HG03196 (cell line): Measurements from ENCODE around the gene C12orf57.

ENCODE experiments used
- ATAC-seq: cut with Tn5 transposase; IDR thresholded peaks from one replicate; pipeline ENCODE4 v1.9.1; 2021; ENCODE audit not compliant: unreplicated experiment

C12orf57 gene

DNA sequence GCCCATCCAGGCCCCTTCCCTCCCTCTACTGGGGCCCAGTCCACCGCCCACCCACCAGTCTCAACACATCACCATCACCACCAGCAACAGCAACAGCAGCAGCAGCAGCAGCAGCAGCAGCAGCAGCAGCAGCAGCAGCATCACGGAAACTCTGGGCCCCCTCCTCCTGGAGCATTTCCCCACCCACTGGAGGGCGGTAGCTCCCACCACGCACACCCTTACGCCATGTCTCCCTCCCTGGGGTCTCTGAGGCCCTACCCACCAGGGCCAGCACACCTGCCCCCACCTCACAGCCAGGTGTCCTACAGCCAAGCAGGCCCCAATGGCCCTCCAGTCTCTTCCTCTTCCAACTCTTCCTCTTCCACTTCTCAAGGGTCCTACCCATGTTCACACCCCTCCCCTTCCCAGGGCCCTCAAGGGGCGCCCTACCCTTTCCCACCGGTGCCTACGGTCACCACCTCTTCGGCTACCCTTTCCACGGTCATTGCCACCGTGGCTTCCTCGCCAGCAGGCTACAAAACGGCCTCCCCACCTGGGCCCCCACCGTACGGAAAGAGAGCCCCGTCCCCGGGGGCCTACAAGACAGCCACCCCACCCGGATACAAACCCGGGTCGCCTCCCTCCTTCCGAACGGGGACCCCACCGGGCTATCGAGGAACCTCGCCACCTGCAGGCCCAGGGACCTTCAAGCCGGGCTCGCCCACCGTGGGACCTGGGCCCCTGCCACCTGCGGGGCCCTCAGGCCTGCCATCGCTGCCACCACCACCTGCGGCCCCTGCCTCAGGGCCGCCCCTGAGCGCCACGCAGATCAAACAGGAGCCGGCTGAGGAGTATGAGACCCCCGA lies 7.0 kb upstream of the C12orf57 start:
- ATAC-seq = no peak

DNA sequence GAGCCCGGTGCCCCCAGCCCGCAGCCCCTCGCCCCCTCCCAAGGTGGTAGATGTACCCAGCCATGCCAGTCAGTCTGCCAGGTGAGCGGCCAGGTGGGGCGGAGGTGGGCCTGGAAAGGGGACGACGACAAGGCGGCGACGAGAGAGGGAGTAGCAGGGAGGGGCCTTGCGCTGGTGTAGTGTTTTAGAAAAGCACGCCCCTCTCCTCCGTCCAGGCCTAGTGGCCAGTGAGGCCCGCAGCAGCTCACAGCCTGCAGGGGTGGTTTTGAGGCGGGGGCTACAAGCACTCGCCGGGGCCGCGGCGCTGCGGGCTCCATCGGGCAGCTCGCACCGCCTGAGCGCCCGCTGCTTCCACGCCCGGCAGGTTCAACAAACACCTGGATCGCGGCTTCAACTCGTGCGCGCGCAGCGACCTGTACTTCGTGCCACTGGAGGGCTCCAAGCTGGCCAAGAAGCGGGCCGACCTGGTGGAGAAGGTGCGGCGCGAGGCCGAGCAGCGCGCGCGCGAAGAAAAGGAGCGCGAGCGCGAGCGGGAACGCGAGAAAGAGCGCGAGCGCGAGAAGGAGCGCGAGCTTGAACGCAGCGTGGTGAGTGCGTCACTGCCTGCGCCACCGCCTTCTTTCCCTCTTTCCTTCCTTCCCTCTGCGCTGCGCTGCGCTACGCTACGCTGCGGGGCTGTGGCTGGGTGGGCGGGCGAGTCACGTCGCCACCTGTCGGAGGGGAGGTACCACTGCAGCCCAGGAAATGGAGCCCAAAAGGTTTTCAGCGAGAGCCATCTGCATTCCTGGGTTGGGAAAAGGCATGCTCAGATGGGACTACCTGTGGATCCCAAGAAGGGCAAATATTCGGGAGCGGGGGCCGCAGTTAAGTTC lies 6.1 kb upstream of the C12orf57 start:
- ATAC-seq = peak; percentile 69

DNA sequence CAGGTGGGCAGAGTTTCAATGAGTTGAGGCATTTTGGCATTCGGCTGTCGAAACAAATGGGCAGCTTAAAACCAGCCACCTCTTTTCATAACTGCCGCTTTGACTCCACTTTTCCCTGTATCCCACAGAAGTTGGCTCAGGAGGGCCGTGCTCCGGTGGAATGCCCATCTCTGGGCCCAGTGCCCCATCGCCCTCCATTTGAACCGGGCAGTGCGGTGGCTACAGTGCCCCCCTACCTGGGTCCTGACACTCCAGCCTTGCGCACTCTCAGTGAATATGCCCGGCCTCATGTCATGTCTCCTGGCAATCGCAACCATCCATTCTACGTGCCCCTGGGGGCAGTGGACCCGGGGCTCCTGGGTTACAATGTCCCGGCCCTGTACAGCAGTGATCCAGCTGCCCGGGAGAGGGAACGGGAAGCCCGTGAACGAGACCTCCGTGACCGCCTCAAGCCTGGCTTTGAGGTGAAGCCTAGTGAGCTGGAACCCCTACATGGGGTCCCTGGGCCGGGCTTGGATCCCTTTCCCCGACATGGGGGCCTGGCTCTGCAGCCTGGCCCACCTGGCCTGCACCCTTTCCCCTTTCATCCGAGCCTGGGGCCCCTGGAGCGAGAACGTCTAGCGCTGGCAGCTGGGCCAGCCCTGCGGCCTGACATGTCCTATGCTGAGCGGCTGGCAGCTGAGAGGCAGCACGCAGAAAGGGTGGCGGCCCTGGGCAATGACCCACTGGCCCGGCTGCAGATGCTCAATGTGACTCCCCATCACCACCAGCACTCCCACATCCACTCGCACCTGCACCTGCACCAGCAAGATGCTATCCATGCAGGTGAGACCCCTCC lies 5.2 kb upstream of the C12orf57 start:
- ATAC-seq = no peak

DNA sequence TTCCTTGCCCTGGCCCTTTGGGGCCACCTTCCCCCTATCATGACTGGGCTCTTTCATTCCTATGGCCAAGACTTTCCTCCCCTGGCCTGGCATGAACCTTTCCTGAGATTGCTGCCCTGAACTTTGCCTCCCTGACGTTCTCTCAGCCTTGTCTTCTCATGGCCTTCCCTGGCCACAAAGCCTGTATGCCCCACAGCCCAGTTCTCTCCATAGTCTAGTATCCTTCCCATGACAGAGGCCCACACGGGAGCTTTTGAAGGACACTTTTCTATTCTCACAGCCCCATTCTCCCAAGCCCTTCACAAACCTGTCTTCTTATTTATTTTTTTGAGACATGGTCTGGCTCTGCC lies 4.7 kb upstream of the C12orf57 start:
- no peak for ATAC-seq

DNA sequence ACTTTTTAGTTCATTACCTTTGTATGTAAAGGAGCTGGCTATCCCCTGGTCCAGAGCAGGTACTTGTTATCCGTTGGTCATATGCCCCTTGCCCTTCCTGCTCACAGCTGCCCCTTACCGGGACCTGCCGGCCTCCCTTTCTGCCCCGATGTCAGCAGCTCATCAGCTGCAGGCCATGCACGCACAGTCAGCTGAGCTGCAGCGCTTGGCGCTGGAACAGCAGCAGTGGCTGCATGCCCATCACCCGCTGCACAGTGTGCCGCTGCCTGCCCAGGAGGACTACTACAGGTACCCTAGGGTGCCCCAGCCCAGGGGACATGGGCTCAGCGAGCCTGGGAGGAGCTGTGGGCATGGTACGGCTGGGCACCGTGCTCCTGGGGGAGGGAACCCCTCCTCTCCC lies 2.6 kb upstream of the C12orf57 start:
- ATAC-seq = no peak

DNA sequence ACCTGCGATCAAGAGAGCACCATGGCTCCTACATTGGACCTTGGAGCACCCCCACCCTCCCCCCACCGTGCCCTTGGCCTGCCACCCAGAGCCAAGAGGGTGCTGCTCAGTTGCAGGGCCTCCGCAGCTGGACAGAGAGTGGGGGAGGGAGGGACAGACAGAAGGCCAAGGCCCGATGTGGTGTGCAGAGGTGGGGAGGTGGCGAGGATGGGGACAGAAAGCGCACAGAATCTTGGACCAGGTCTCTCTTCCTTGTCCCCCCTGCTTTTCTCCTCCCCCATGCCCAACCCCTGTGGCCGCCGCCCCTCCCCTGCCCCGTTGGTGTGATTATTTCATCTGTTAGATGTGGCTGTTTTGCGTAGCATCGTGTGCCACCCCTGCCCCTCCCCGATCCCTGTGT lies 2.0 kb upstream of the C12orf57 start:
- no peak for ATAC-seq

DNA sequence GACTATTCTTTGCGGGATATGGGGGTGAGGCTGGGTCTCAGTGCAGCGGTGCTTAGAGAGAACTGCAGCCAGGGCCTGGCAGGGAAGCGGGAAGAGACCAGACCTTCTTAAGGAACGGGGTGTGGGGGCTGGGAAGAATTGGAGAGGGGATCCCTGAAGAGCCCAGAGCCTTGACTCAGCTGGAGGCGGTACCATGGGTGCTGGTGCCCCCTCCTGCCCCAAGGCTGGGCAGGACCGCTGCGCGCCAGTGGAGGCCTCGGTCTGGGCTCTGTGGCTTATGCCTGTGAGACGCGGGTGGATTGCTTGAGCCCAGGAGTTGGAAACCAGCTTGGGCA lies 1.5 kb upstream of the C12orf57 start:
- ATAC-seq = no peak

DNA sequence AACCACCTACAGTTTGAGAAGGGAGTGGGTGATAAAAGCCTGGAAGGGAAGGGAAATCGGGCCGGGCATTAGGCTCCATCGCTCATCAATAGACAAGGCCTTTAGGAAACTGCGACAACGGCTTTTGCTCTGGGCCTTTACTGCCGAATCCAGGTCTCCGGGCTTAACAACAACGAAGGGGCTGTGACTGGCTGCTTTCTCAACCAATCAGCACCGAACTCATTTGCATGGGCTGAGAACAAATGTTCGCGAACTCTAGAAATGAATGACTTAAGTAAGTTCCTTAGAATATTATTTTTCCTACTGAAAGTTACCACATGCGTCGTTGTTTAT lies 467 bp upstream of the C12orf57 start:
- ATAC-seq = peak; percentile 26

DNA sequence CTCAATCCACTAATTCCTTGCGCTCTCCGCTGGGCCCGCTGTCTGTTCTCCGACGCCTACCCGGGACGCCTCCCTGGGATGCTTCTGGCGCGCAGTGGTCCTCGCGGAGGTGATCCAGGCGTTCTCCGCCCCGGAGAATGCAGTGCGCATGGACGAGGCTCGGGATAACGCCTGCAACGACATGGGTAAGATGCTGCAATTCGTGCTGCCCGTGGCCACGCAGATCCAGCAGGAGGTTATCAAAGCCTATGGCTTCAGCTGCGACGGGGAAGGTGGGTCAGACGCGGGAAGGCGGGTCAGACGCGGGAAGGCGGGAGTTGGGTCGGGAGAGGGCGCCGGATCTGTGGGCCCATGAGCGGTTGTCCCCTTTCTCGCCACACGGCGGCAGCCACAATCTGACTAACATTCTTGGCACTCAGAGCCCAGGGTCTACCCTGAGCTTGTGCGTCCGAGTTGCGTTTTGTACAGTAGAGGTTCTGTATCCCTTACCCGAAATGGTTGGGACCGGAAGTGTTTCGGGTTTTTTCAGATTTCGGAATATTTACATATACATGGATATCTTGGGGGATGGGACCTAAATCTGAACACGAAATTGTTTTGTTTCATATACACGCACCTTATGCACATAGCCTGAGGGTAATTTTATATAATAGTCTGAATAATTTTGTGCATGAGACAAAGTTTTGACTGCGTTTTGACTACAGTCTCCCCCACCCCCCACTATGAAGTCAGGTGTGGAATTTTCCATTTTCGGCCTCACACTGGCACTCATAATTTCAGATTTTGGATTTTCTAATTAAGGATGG lies 762 bp downstream of the C12orf57 start:
- peak; percentile 44 for ATAC-seq

DNA sequence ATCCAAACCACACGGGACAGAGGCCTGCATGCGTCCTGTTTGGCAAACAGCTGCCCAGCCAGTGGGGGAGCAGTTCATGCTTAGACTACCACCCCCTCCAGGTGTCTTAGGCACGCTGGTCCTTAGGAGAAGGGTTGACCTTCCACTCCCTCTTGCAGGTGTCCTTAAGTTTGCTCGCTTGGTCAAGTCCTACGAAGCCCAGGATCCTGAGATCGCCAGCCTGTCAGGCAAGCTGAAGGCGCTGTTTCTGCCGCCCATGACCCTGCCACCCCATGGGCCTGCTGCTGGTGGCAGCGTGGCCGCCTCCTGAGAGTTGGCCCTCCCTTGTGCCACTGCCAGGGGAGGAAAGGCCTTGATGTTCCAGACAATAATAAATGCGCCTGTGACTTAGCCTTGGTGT lies 1.8 kb downstream of the C12orf57 start:
- no peak for ATAC-seq

DNA sequence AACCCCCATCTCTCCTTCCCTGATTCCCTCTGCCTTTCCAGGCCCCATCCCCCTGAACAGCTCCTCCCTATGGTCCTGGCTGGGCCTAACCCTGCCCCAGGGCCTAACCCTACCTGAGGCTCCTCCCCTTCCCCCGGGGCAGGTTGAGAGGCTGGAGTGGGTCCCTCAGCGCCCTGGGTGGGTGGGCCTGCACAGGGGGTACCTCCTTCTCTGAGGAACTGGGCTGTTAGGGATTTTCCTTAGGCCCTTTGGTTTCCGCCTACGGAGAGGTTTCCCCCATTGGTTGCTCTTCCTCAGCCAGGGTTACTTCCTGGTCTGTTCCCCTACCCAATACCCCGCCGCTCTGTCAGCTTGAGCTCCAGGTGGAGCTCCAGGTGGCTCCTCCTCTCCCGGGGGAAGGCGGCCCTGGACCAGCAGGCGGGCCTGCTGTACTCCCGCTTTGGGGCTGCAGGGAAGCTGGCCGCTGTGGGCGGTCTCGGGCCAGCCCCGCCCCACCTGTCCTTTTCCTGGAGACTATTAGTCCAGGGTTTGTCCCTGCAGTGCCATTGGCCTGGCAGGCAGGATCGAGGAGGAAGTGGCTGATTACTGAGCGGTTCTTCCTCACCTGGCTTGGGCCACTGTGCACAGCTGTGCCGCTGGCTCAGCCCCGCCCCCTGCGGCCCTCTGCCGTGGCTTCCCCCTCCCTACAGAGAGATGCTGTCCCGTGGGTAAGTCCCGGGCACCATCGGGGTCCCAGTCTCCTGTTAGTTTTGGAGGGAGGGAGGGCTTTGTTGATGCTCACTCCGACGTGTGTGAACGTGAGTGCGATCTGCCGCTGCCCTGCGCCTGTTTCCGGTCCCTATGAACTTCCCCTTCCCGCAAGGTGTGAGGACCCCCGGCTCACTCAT lies 2.5 kb downstream of the C12orf57 start:
- ATAC-seq = no peak

DNA sequence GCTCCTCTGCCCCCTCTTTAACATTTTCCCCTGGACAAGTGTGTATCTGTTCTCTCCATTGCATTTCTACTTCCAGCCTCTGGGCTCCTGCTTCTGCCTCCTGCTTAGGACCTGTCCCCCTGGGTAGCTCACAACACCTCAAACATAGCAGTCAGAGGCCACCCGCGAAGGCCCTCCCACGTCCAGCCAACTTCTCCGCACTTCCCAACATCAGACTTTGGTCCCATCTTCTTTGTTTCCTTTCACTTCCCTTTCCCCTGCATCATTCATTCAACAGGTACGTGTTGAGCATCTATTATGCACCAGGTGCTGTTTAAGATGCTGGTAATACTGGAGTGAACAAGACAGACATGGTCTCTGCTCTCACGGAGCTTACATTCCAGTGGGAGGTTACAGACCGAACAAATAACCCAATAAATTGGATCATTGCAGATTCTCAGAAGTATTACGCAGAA lies 3.1 kb downstream of the C12orf57 start:
- ATAC-seq = no peak

DNA sequence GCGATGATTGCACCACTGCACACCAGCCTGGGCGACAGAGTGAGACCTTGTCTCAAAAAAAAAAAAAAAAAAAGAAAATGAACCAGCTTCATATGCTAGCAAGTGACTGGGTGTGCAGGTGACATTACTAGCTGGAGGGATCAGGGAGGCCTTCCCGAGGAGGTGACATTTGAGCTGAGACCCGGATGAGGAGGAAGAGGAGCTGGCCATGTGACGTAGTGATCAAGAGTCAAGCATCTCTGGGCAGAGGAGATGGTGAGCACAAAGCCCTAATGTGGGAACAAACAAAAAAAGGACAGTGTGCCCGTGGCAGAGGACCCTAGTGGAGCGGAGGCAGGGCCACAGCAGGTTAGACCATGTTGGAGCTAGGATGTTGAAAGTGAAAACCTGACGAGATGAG lies 3.8 kb downstream of the C12orf57 start:
- ATAC-seq = no peak

DNA sequence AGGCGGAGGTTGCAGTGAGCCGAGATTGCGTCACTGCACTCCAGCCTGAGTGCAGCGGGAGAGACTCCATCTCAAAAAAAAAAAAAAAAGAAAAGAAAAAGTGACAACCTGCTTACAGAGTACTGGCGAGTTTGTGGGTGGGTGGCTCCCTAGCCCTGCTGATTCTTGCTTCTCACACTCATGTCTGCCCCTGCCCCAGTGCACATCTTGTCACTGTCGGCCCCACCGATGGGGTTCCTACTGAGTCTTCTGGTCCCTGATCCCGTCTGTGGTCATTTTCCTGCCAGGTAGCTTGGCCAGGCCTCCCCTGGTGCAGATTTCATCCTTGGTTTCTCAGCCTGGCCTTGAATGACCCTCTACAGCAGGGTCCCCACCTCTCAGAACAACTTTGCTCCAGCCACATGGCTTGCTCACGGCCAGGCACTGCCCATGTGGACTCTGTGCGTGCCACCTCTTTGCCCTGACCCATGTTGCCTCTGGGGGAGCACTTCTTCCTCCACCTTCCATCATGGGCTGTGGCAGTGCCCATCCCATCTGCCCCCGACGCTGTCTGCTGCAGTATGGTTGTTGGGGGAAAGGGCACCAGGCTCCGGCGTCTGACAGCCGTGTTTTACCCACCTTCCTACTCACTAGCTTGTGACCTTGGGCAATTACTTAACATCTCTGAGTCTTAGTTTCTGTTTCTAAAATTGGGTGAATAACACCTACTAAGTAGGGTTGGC lies 5.2 kb downstream of the C12orf57 start:
- no peak for ATAC-seq

DNA sequence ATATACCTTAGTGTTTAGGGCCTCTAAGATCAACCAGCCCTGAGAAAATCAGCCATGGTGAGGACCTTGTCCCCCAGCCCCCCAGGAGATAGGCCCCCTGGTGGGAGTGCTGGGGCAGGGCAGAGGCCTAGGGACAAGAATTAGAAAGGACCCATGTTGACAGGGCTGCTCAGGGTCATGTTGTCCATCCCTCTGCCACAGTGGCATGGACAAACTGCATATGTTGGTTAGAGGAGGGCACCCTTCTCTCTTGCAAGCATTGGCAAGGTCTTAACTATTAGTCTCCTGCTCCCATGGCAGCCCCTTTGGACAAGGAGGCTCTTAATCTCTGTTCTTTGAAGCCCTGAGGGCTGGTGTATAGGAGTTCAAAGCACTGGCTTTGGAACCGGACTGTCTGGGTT lies 6.6 kb downstream of the C12orf57 start:
- ATAC-seq = no peak

DNA sequence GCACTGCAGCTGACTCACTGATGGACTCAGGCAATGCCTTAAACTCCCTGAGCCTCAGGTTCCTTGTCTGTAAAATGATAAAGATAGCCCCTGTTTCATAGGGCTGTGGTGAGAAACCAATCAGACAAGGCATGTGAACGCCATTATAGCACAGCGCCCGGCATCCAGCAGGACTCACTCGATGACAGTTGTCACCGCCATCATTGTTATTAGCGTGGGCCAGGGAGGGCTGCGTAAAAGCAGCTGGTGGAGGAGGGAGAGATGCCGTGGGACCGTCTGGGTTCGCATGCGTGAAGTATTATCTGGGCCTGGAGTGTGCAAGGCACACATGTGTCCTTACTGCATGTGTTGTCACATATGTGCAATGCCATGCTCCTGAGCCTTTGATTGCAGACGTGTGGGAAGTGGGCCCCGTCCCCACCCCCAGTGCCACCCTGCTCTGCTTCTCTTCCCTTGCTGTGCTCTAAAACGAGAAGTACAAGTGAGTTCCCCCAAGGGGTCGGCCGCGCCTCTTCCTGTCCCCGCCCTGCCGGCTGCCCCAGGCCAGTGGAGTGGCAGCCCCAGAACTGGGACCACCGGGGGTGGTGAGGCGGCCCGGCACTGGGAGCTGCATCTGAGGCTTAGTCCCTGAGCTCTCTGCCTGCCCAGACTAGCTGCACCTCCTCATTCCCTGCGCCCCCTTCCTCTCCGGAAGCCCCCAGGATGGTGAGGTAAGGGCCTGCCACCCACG lies 7.2 kb downstream of the C12orf57 start, which contains the start of gene PTPN6:
TSS of gene PTPN6 (plus strand) at position 546 of the 730 bp plus-strand sequence. CDS start at position 703, 157 bp downstream.
- ATAC-seq = no peak

DNA sequence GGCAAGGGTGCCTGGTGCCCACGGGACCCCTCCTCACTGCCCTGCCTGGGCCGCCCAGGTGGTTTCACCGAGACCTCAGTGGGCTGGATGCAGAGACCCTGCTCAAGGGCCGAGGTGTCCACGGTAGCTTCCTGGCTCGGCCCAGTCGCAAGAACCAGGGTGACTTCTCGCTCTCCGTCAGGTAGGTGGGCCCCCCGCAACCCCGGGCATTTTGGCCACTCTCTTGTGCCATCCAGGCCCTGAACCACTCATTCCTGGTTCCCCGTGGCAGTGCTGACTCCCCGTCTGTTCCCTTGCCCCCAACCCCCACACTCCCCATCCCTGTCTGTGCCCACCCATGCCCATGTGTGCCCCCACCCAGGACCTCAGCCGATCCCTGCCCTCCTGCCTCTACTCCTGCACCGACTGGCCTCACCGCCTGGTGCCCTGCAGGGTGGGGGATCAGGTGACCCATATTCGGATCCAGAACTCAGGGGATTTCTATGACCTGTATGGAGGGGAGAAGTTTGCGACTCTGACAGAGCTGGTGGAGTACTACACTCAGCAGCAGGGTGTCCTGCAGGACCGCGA lies 7.8 kb downstream of the C12orf57 start:
- no peak for ATAC-seq
